B cell (primary cell): ENCODE data around the gene NAA15. TPM values are rescaled to one million over a fixed set of nuclear protein-coding genes. Genes with fewer than 3 reads are reported as not detected.

ENCODE experiments used
- ATAC-seq: fragments of 200-7000 bp; cut with Tn5 transposase; one replicate; pipeline ENCODE4 v1.10.0; 2021; ENCODE audit warnings: low read depth, mild to moderate bottlenecking, moderate number of reproducible peaks, moderate library complexity
- CTCF ChIA-PET: fragments of 350-600 bp; sonication (Branson Sonifier 250); formaldehyde crosslinking; loops from one replicate; lab custom pipeline; 2021; ENCODE audit warnings: antibody characterized with exemption, inconsistent platforms; lab: Charles Lee
- POLR2A ChIA-PET: fragments of 350-600 bp; sonication (Branson Sonifier 250); formaldehyde crosslinking; loops from one replicate; lab custom pipeline; 2021; ENCODE audit warnings: antibody characterized with exemption; lab: Charles Lee
- DNase-seq: peaks from one replicate; pipeline ENCODE4 v3.0.0; 2013
- H2AFZ ChIP-seq: 2 replicates; pipeline ENCODE4 v1.6.1; 2012; ENCODE audit warnings: mild to moderate bottlenecking, low read depth, low read length; ENCODE audit not compliant: insufficient read depth, poor library complexity, severe bottlenecking
- H3K27ac ChIP-seq, 2 donors: 1 replicate in 1 of 2; 2 replicates in 1 of 2; pipeline ENCODE4 v1.5.1; 2012 to 2013; ENCODE audit warnings: low read length in 2 of 2, mild to moderate bottlenecking in 2 of 2, moderate library complexity in 1 of 2
- H3K27me3 ChIP-seq, 4 experiments: fragments of 200-600 bp in 1 of 4; sonication (generic) in 1 of 4; replicated peaks in 1 of 4; 1 replicate in 2 of 4; 2 replicates in 2 of 4; pipeline versions ENCODE4 v1.6.1 to v1.7.0; 2013 to 2016; ENCODE audit warnings: low read length in 3 of 4, mild to moderate bottlenecking in 2 of 4, mixed read lengths in 1 of 4, moderate library complexity in 1 of 4; ENCODE audit not compliant: insufficient read depth in 4 of 4, control insufficient read depth in 3 of 4; ENCODE audit errors: control extremely low read depth in 1 of 4
- H3K36me3 ChIP-seq, 2 experiments: replicated peaks in 1 of 2; 1 replicate in 1 of 2; 2 replicates in 1 of 2; pipeline versions ENCODE4 v1.6.1 to v1.7.1; 2013; ENCODE audit warnings: low read length in 1 of 2; ENCODE audit not compliant: insufficient read depth in 2 of 2, control insufficient read depth in 1 of 2; ENCODE audit errors: control extremely low read depth in 1 of 2, extremely low read depth in 1 of 2
- H3K4me1 ChIP-seq, 2 donors: fragments of 200-600 bp in 1 of 2; sonication (generic) in 1 of 2; 1 replicate in 1 of 2; 2 replicates in 1 of 2; pipeline versions ENCODE4 v1.5.1 to v1.6.1; 2013 to 2017; ENCODE audit warnings: low read length in 2 of 2; ENCODE audit not compliant: control insufficient read depth in 2 of 2, insufficient read depth in 2 of 2
- H3K4me2 ChIP-seq: replicated peaks from 2 replicates; pipeline ENCODE3; 2012; ENCODE audit warnings: mild to moderate bottlenecking, low read depth, low read length; ENCODE audit not compliant: poor library complexity, severe bottlenecking
- H3K4me3 ChIP-seq, 5 experiments: fragments of 200-600 bp in 1 of 5; sonication (generic) in 1 of 5; 1 replicate in 3 of 5; 2 replicates in 2 of 5; pipeline versions ENCODE4 v1.5.1 to v1.7.0; 2011 to 2016; ENCODE audit warnings: low read length in 4 of 5, mild to moderate bottlenecking in 4 of 5, low read depth in 2 of 5, control low read depth in 1 of 5, moderate library complexity in 1 of 5; ENCODE audit not compliant: insufficient read depth in 1 of 5; ENCODE audit errors: control extremely low read depth in 1 of 5, extremely low read depth in 1 of 5
- H3K79me2 ChIP-seq: fragments of 200-600 bp; sonication (generic); one replicate; pipeline ENCODE4 v1.6.0; 2016; ENCODE audit warnings: low read length; ENCODE audit not compliant: control insufficient read depth, insufficient read depth
- H3K9ac ChIP-seq: fragments of 200-600 bp; sonication (generic); 2 replicates; pipeline ENCODE4 v1.6.1; 2017; ENCODE audit warnings: mild to moderate bottlenecking, low read length, moderate library complexity
- H3K9me3 ChIP-seq, 3 donors: one replicate each; pipeline versions ENCODE4 v1.6.1 to v1.7.1; 2013; ENCODE audit warnings: low read length in 2 of 3; ENCODE audit not compliant: control insufficient read depth in 2 of 3, insufficient read depth in 1 of 3; ENCODE audit errors: control extremely low read depth in 1 of 3
- H4K20me1 ChIP-seq: 2 replicates; pipeline ENCODE4 v1.6.0; 2012; ENCODE audit warnings: mild to moderate bottlenecking, low read length; ENCODE audit not compliant: insufficient read depth, control insufficient read depth, poor library complexity, severe bottlenecking
- H3K27ac Mint-ChIP-seq: one replicate; pipeline ENCODE4 v1.8.0; 2021; ENCODE audit warnings: mixed read lengths
- H3K27me3 Mint-ChIP-seq: one replicate; pipeline ENCODE4 v1.8.0; 2021; ENCODE audit warnings: mixed read lengths
- H3K4me1 Mint-ChIP-seq: one replicate; pipeline ENCODE4 v1.8.0; 2021; ENCODE audit warnings: mixed read lengths
- H3K4me3 Mint-ChIP-seq: one replicate; pipeline ENCODE4 v1.8.0; 2021; ENCODE audit warnings: mixed read lengths
- H3K9me3 Mint-ChIP-seq: one replicate; pipeline ENCODE4 v1.8.0; 2022; ENCODE audit warnings: mixed read lengths; ENCODE audit not compliant: insufficient read depth
- EZH2 ChIP-seq: IDR thresholded peaks from 2 replicates; pipeline ENCODE4 v1.6.1; 2012; ENCODE audit warnings: borderline replicate concordance, low read depth, mild to moderate bottlenecking, moderate library complexity, low read length; ENCODE audit not compliant: insufficient read depth, poor library complexity, severe bottlenecking
- WGBS: methylation state at CpG from one replicate; pipeline ENCODE4 v1.1.5; 2013; ENCODE audit warnings: missing lambda C conversion rate; ENCODE audit not compliant: insufficient coverage; 5-methylcytosine and 5-hydroxymethylcytosine counted together
- intact Hi-C: fragments of 100-400 bp; cut with micrococcal nuclease; formaldehyde crosslinking; loops from one replicate; pipeline ENCODE4 v1.10.0; 2022
- polyA plus RNA-seq: library from polyadenylated mRNA; depleted of rRNA; stranded (reverse); fragments of >200 nt; gene quantifications from 2 replicates; pipeline ENCODE4 v1.2.3, GENCODE V29; 2012
- total RNA-seq, 2 donors: library from RNA; stranded (reverse); fragments of 120-200 nt in 1 of 2; gene quantifications; 1 replicate in 1 of 2; 2 replicates in 1 of 2; pipeline versions ENCODE4 v1.2.3 to v1.2.4, GENCODE V29; 2013 to 2022
- TF ChIP-seq, protein P1 (sequence below): fragments of 200-600 bp; IDR thresholded peaks from one replicate; pipeline ENCODE4 v1.8.0; 2022; ENCODE audit warnings: antibody characterized with exemption, mild to moderate bottlenecking

Gene NAA15
- total and polyA plus RNA-seq, 2 donors (not counting 1 experiment from before 2014, with no cell fraction given), result 10.0 to 56.7 TPM

DNA sequence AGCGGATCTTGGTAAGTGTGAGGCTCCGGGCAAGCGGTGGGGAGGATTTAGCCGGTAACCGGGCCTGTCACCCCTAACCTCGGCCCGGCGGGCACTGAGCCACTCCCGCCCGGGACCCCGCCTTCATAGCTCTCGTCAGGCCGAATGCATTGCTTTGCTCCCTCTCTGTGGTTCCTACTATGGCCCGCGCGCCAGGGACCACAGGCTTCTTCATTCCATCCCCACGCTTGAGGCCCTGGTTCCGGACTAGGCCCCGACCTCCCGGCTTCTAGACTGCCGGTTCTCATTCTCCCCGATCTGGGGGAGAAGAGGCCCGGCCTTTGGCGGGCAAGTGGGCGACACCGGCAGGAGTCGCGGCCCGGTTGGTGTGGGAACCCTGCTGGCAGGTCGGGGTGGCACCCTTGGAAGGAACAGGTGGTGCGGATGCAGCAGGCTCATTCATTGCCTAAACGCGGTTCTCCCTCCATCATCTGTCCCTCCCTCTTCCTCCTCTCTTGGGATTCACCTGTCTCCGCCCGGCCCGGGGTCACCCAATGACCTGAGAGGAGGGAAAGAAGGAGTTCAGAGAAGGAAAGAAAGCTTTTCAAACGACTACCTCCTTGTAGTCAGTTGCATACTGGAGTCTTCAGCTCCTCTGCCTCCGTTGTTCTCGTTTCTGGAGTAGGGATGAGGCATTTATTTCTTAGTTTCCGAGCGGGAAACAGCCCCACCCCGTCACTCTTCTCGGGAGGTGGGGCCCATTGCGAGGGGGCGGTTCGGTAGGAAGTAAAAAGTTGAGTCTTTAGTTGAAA lies 711 bp downstream of the NAA15 start, which contains the start of gene NDUFC1:
TSS of gene NDUFC1 (minus strand) at position 657 of the 791 bp plus-strand sequence. CDS start 6,679 bp downstream, outside the sequence.
- Histone ChIP-seq H3K9me3 (no peaks in the 10 kb centered on the region), H3K4me3 (peak within 1 kb of the TSS; percentile 75 to 98 (median 93)), H3K36me3 (peaks cover 0 to 6% of the 10 kb centered on the region in 2 experiments), H3K27me3 (no peaks in the 10 kb centered on the region), H3K4me1 (peaks cover 22% of the 10 kb centered on the region in 2 donors), H2AFZ (peak within 1 kb of the TSS; percentile 86), H3K27ac (peak within 1 kb of the TSS; percentile 91 to 96), H3K9ac (peak within 1 kb of the TSS; percentile 91), H3K79me2 (peaks cover 79% of the 10 kb centered on the region), H3K4me2 (peak within 1 kb of the TSS; percentile 73), H4K20me1 (peaks cover 8% of the 10 kb centered on the region)
- Mint-ChIP-seq H3K4me1 (peaks cover 52% of the 10 kb centered on the region), H3K27ac (peak within 1 kb of the TSS; percentile 99), H3K4me3 (peak within 1 kb of the TSS; percentile 99), H3K27me3 (no peaks in the 10 kb centered on the region), H3K9me3 (no peaks in the 10 kb centered on the region)
- peak; percentile 83 for DNase-seq
- ChIA-PET CTCF (interaction anchor here (0.7 to 4.1 kb wide), 13 partner anchors 9 to 272 kb away, joined by 3 to 24 read pairs (median 4); partner anchors contain the start of gene ELF2), POLR2A (interaction anchor here (0.5 to 3.0 kb wide), 6 partner anchors 8 to 266 kb away, joined by 3 to 28 read pairs (median 6); partner anchors contain the start of genes ELF2 and SETD7)
- TF ChIP-seq, protein P1, sequence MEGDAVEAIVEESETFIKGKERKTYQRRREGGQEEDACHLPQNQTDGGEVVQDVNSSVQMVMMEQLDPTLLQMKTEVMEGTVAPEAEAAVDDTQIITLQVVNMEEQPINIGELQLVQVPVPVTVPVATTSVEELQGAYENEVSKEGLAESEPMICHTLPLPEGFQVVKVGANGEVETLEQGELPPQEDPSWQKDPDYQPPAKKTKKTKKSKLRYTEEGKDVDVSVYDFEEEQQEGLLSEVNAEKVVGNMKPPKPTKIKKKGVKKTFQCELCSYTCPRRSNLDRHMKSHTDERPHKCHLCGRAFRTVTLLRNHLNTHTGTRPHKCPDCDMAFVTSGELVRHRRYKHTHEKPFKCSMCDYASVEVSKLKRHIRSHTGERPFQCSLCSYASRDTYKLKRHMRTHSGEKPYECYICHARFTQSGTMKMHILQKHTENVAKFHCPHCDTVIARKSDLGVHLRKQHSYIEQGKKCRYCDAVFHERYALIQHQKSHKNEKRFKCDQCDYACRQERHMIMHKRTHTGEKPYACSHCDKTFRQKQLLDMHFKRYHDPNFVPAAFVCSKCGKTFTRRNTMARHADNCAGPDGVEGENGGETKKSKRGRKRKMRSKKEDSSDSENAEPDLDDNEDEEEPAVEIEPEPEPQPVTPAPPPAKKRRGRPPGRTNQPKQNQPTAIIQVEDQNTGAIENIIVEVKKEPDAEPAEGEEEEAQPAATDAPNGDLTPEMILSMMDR, result peak; percentile 72
- TF ChIP-seq EZH2, result no peak
- ATAC-seq, result peak; percentile 42
- under 1% methylated on average over 30 of the region's 46 CpGs for WGBS
- intact Hi-C loops, result loop anchor here (1.0 to 5.0 kb wide), 9 partner anchors 10 to 851 kb away; partner anchors contain the start of genes ELF2, NOCT and SETD7
